Calu3 (cell line): ENCODE results near the gene AGO3. TPM values are rescaled to one million over a fixed set of nuclear protein-coding genes. Genes with fewer than 3 reads are reported as not detected.
A peak's percentile ranks its signal among the peaks of the same experiment; 100 is the strongest.

ENCODE experiments used
- BruUV-seq: library from RNA; stranded (reverse); fragments of 400-500 nt; replicated peaks from 2 replicates; lab custom pipeline; 2021; lab: Mats Ljungman, UMichigan
- CTCF ChIA-PET: fragments of 300-600 bp; sonication (Branson Sonifier 250); formaldehyde crosslinking; loops from one replicate; lab custom pipeline; 2022; ENCODE audit warnings: antibody characterized with exemption; lab: Charles Lee
- DNase-seq: peaks from one replicate; pipeline ENCODE4 v3.0.0; 2022
- H3K27ac Mint-ChIP-seq: one replicate; pipeline ENCODE4 v1.8.0; 2022; ENCODE audit warnings: mixed read lengths; ENCODE audit not compliant: unreplicated experiment
- H3K27me3 Mint-ChIP-seq: one replicate; pipeline ENCODE4 v1.8.0; 2022; ENCODE audit warnings: mixed read lengths; ENCODE audit not compliant: unreplicated experiment
- H3K36me3 Mint-ChIP-seq: one replicate; pipeline ENCODE4 v1.8.0; 2022; ENCODE audit warnings: mild to moderate bottlenecking, moderate library complexity, mixed read lengths; ENCODE audit not compliant: insufficient read depth, unreplicated experiment
- H3K4me1 Mint-ChIP-seq: one replicate; pipeline ENCODE4 v1.8.0; 2022; ENCODE audit warnings: mild to moderate bottlenecking, low read depth, mixed read lengths; ENCODE audit not compliant: unreplicated experiment
- H3K4me3 Mint-ChIP-seq: one replicate; pipeline ENCODE4 v1.8.0; 2022; ENCODE audit warnings: mild to moderate bottlenecking, low read depth, moderate library complexity, mixed read lengths; ENCODE audit not compliant: unreplicated experiment
- H3K9me3 Mint-ChIP-seq: one replicate; pipeline ENCODE4 v1.8.0; 2022; ENCODE audit warnings: low read depth, mixed read lengths; ENCODE audit not compliant: unreplicated experiment
- CTCF ChIP-seq: fragments of 200-600 bp; IDR thresholded peaks from one replicate; pipeline ENCODE4 v1.8.0; 2022; ENCODE audit warnings: antibody characterized with exemption; ENCODE audit not compliant: unreplicated experiment
- intact Hi-C: fragments of 100-400 bp; cut with micrococcal nuclease; formaldehyde crosslinking; loops from one replicate; pipeline ENCODE4 v1.10.0; 2022; ENCODE audit not compliant: unreplicated experiment
- total RNA-seq: library from RNA; stranded (reverse); gene quantifications from 2 replicates; pipeline ENCODE4 v1.2.3, GENCODE V29; 2022

The AGO3 gene
- total RNA-seq, 1 experiment from 2014 or later, result 28.5 TPM

GRCh38 chr1:36024847-36025246 is 93.9 kb downstream of the AGO3 start:
- CTCF ChIA-PET, result no interaction called here
- no peak for TF ChIP-seq CTCF
- peaks cover 7% of the 10 kb centered on the region for H3K36me3 Mint-ChIP-seq
- intact Hi-C loops, result no loop called here
- no peaks in the 10 kb centered on the region for H3K4me1 Mint-ChIP-seq
- BruUV-seq, result no TSS peak
- H3K9me3 Mint-ChIP-seq, result no peaks in the 10 kb centered on the region
- DNase-seq, result no peak
- H3K27ac Mint-ChIP-seq, result no peak overlapping the region
- H3K27me3 Mint-ChIP-seq, result no peaks in the 10 kb centered on the region
- H3K4me3 Mint-ChIP-seq, result no peak overlapping the region

GRCh38 chr1:36027766-36028165 is 96.9 kb downstream of the AGO3 start:
- Mint-ChIP-seq H3K9me3 (no peaks in the 10 kb centered on the region), H3K27ac (no peak overlapping the region), H3K4me3 (no peak overlapping the region), H3K27me3 (no peaks in the 10 kb centered on the region), H3K36me3 (peaks cover 10% of the 10 kb centered on the region), H3K4me1 (no peaks in the 10 kb centered on the region)
- TF ChIP-seq CTCF, result no peak
- no peak for DNase-seq
- no TSS peak for BruUV-seq
- intact Hi-C loops, result no loop called here
- CTCF ChIA-PET, result no interaction called here

GRCh38 chr1:36031441-36031840 is 100.5 kb downstream of the AGO3 start:
- Mint-ChIP-seq H3K36me3 (peaks cover 16% of the 10 kb centered on the region), H3K4me3 (no peak overlapping the region), H3K4me1 (no peaks in the 10 kb centered on the region), H3K27ac (no peak overlapping the region), H3K9me3 (no peaks in the 10 kb centered on the region), H3K27me3 (no peaks in the 10 kb centered on the region)
- BruUV-seq, result no TSS peak
- TF ChIP-seq CTCF, result no peak
- DNase-seq, result no peak
- intact Hi-C loops, result no loop called here
- CTCF ChIA-PET, result no interaction called here

GRCh38 chr1:36034692-36035091 is 103.8 kb downstream of the AGO3 start:
- Mint-ChIP-seq H3K27ac (peak overlapping the region; percentile 47), H3K9me3 (no peaks in the 10 kb centered on the region), H3K4me3 (no peak overlapping the region), H3K4me1 (no peaks in the 10 kb centered on the region), H3K27me3 (no peaks in the 10 kb centered on the region), H3K36me3 (peaks cover 9% of the 10 kb centered on the region)
- CTCF ChIA-PET, result interaction anchor here (0.6 to 1.4 kb wide), 2 partner anchors 26 to 736 kb away, joined by 3 read pairs; no protein-coding TSS in a partner anchor
- DNase-seq, result peak; percentile 10
- TF ChIP-seq CTCF, result no peak
- BruUV-seq, result no TSS peak
- intact Hi-C loops, result no loop called here
